Fibroblast of mammary gland (primary cell): ENCODE results near the gene VTI1B.

Source experiments
- DNase-seq: peaks from one replicate; pipeline ENCODE4 v3.0.0-alpha.2; 2010; ENCODE audit warnings: low read depth
- H3K4me3 ChIP-seq: 2 replicates; pipeline ENCODE4 v1.5.1; 2011; ENCODE audit warnings: low read depth, mild to moderate bottlenecking, low read length, moderate library complexity; ENCODE audit not compliant: control insufficient read depth
- TF ChIP-seq, protein P1 (sequence below): conservative IDR thresholded peaks from 2 replicates; pipeline ENCODE4 v1.5.1; 2011; ENCODE audit warnings: low read depth, low read length, inconsistent platforms; ENCODE audit not compliant: control insufficient read depth, insufficient read depth

VTI1B gene

GRCh38 chr14:67697006-67697405, 22.6 kb upstream of the VTI1B start:
- DNase-seq: no peak
- TF ChIP-seq, protein P1, sequence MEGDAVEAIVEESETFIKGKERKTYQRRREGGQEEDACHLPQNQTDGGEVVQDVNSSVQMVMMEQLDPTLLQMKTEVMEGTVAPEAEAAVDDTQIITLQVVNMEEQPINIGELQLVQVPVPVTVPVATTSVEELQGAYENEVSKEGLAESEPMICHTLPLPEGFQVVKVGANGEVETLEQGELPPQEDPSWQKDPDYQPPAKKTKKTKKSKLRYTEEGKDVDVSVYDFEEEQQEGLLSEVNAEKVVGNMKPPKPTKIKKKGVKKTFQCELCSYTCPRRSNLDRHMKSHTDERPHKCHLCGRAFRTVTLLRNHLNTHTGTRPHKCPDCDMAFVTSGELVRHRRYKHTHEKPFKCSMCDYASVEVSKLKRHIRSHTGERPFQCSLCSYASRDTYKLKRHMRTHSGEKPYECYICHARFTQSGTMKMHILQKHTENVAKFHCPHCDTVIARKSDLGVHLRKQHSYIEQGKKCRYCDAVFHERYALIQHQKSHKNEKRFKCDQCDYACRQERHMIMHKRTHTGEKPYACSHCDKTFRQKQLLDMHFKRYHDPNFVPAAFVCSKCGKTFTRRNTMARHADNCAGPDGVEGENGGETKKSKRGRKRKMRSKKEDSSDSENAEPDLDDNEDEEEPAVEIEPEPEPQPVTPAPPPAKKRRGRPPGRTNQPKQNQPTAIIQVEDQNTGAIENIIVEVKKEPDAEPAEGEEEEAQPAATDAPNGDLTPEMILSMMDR: no peak
- no peak overlapping the region for H3K4me3 ChIP-seq

GRCh38 chr14:67695394-67695949, 21.0 kb upstream of the VTI1B start, which contains the start of gene RDH11:
Gene RDH11, minus strand, starts transcription at chr14:67695764. Its CDS starts 61 bp downstream, at chr14:67695703.
- TF ChIP-seq, protein P1: no peak
- peak; percentile 91 for DNase-seq
- H3K4me3 ChIP-seq: peak within 1 kb of the TSS; percentile 84

DNA sequence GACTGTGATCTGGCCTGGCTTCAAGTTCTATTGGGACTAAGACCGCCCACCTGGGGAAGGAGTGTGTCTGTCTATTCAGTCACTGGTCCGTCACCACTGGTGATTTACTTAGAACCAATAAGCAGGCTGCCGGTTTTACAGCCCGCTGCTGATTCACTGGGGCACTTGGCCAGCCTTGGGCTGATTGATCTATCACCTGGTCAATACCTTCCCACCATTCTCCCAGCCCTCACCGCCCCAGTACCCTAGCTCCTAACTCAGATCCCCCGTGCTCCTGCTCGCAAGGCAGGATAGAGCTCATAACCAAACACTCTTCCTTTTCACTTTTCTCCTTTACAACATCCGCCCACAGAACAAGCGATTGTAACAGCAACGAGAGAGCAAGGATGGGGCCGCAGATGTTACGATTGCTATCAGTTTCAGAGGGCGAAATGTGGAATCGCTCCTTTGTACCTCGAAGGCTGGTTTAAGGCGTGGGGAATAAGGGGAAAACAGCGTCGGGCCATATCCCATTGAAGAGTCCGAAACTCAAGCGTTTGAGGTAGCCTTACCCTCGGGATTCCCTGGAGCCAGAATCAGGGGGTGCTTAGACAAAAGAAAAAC, 20.5 kb upstream of the VTI1B start:
- H3K4me3 ChIP-seq: peak overlapping the region; percentile 84
- TF ChIP-seq, protein P1: no peak
- DNase-seq: peak; percentile 98

DNA sequence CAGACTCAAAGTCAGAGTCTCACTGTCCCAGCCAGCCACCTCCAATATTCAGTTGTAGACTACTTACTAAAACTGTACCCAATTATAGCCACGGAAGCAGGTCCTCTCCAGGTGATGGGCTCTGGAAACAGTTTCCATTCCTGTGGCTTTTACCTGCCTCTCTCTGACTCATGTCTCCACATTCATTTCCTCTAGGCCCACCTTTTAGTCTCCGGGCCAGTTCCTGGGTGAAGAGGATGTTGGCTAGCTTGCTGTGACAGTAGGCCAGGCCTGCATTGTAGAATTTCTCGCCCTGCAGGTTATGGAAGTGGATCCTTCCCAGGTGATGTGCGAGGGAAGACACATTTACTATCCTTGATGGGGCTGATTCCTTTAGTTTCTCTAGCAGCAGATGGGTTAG, 15.6 kb upstream of the VTI1B start:
- no peak overlapping the region for H3K4me3 ChIP-seq
- no peak for DNase-seq
- TF ChIP-seq, protein P1: no peak

DNA sequence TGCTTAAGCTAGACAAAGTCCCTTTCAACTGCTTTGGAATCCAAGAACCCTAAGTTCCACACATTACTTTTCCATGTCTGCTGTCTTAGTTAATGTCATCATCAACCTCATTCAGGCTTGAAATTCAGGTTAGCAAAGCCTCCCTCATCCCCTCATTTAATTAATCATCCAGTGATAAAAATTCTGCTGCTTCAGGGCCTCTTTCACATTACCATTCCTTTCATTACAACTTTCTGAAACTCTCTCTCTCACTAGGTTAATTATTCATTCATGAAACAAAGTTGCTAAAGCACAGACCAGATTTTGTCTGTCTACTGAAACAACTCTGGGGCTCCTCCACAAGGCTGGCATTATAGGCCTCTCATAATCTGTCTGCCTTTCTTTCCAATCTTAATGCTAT, 9.4 kb upstream of the VTI1B start:
- no peak overlapping the region for H3K4me3 ChIP-seq
- DNase-seq: no peak
- TF ChIP-seq, protein P1: no peak

DNA sequence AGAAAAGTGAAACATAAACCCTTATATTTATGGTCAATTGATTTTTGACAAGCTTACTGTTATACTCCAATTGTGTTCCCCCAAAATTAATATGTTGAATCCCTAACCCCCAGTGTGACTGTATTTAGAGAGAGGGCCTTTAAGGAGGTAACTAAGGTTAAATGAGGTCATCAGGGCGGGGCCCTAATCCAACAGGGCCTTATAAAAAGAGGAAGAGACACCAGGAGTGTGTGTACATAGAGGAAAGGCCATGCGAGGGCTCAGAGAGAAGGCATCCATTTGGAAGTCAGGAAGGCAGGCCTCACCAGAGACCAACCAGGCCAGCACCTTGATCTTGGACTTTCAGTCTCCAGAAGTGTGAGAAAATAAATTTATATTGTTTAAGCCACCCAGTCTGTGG, 6.5 kb upstream of the VTI1B start:
- H3K4me3 ChIP-seq: no peak overlapping the region
- TF ChIP-seq, protein P1: no peak
- DNase-seq: no peak
